Left ventricle myocardium inferior (tissue), 1 donor: ENCODE measurements around the gene MED15. TPM values are rescaled to one million over a fixed set of nuclear protein-coding genes. Genes with fewer than 3 reads are reported as not detected.
A peak's percentile ranks its signal among the peaks of the same experiment; 100 is the strongest.

Experiments used
- DNase-seq: peaks from one replicate; pipeline ENCODE4 v3.0.0-alpha.2; 2020
- H3K27ac ChIP-seq: fragments of 200-600 bp; replicated peaks from 2 replicates; pipeline ENCODE4 v1.8.0; 2021
- H3K27me3 ChIP-seq: fragments of 200-600 bp; 2 replicates; pipeline ENCODE4 v1.8.0; 2021; ENCODE audit warnings: low read depth
- H3K36me3 ChIP-seq: fragments of 200-600 bp; 2 replicates; pipeline ENCODE4 v1.8.0; 2021
- H3K4me1 ChIP-seq: fragments of 200-600 bp; 2 replicates; pipeline ENCODE4 v1.8.0; 2021
- H3K4me3 ChIP-seq: fragments of 200-600 bp; 2 replicates; pipeline ENCODE4 v1.8.0; 2021; ENCODE audit warnings: mild to moderate bottlenecking, moderate library complexity
- H3K9me3 ChIP-seq: fragments of 200-600 bp; replicated peaks from 2 replicates; pipeline ENCODE4 v1.8.0; 2021
- CTCF ChIP-seq: fragments of 200-600 bp; IDR thresholded peaks from 2 replicates; pipeline ENCODE4 v1.8.0; 2021; ENCODE audit warnings: antibody characterized with exemption, mild to moderate bottlenecking, borderline replicate concordance
- intact Hi-C: fragments of 100-400 bp; cut with micrococcal nuclease; formaldehyde crosslinking; loops from one replicate; pipeline ENCODE4 v1.11.0; 2022
- total RNA-seq: library from RNA; stranded (reverse); fragmentation: NEBNext Ultra II Directional; extraction: Animal tissue kit (Norgen Biotek cat#: 25700); gene quantifications from one replicate; pipeline ENCODE4 v1.2.1, GENCODE V29; 2021
- donor health status: DM: no; HTN: yes; CAD: no; lungs with severe emphysema.

MED15 gene
- total RNA-seq, 1 donor from 2014 or later = 40.3 TPM

DNA sequence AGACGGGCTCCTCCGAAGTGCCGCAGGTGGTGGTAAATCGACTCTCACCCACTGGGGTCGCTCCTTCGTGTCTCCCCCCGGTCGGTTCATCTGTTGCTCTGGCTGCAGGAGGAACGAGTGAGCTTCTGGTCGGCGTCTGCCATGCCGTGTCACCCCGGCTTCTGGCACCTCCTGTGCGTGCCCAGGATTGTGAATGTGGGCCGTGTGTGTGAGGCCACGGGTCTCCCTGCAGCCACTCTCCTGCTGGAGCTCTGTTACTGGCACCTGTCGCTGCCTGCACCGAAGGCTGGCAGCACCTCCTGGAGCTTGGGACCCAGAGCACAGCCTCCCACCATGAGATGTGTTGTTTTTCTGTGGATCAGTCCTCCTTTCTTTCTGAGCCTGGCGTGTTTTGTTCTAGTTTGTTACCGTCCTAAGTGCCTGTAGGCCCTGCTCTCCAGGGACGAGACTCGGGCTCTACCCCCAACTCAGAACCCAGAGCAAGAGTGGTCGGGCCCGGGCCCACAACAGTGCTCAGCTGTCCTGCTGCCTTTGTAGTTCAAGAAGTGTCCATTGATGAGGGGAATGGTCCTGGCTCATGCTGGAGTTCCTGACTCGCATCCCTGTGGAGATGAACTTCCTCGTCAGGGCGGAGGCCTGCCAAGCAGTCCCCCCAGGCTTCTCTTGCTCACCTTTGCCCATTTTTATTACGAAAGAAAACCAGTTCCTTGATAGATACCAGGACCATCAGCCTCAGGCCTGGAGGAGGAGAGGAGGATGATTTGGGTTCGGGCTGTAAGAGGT is 66.6 kb downstream of the MED15 start:
- intact Hi-C loops = no loop called here
- DNase-seq = peak; percentile 4
- H3K9me3 ChIP-seq = no peaks in the 10 kb centered on the region
- TF ChIP-seq CTCF = no peak
- peaks cover 74% of the 10 kb centered on the region for H3K36me3 ChIP-seq
- no peaks in the 10 kb centered on the region for H3K27me3 ChIP-seq
- H3K27ac ChIP-seq = no peak overlapping the region
- H3K4me3 ChIP-seq = no peak overlapping the region
- peaks cover 38% of the 10 kb centered on the region for H3K4me1 ChIP-seq

DNA sequence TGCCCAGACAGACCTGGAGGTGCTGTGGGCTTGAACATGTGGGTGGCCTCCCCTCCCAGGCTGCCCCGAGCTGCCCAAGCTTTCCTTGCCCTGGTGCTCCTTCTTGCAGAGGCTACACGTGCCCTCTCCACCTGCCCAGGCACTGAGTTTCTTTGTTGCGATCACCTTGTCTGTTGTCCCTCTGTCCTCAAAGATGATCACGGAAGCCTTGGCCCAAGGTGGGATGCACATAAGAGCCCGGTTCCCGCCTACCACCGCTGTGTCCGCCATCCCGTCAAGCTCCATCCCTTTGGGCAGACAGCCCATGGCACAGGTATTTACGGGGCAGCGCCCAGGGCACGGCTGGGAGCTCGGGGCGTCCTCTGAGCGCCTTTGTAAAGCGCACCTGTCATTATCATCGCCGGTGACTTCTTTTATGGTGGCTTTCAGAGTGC is 67.5 kb downstream of the MED15 start:
- no peak for TF ChIP-seq CTCF
- Histone ChIP-seq H3K36me3 (peaks cover 79% of the 10 kb centered on the region), H3K27ac (no peak overlapping the region), H3K4me3 (no peak overlapping the region), H3K4me1 (peaks cover 36% of the 10 kb centered on the region), H3K9me3 (no peaks in the 10 kb centered on the region), H3K27me3 (no peaks in the 10 kb centered on the region)
- peak; percentile 9 for DNase-seq
- intact Hi-C loops = no loop called here

GRCh38 chr22:20575724-20576444 is 68.5 kb downstream of the MED15 start:
- H3K36me3 ChIP-seq = peaks cover 81% of the 10 kb centered on the region
- H3K9me3 ChIP-seq = no peaks in the 10 kb centered on the region
- H3K27me3 ChIP-seq = no peaks in the 10 kb centered on the region
- H3K27ac ChIP-seq = no peak overlapping the region
- H3K4me3 ChIP-seq = no peak overlapping the region
- no peak for TF ChIP-seq CTCF
- intact Hi-C loops = no loop called here
- H3K4me1 ChIP-seq = peaks cover 36% of the 10 kb centered on the region
- no peak for DNase-seq

GRCh38 chr22:20576445-20576816 is 69.0 kb downstream of the MED15 start:
- DNase-seq = peak; percentile 10
- Histone ChIP-seq H3K36me3 (peaks cover 79% of the 10 kb centered on the region), H3K9me3 (no peaks in the 10 kb centered on the region), H3K27ac (no peak overlapping the region), H3K4me1 (peaks cover 36% of the 10 kb centered on the region), H3K4me3 (no peak overlapping the region), H3K27me3 (no peaks in the 10 kb centered on the region)
- TF ChIP-seq CTCF = no peak
- intact Hi-C loops = no loop called here

GRCh38 chr22:20577045-20577444 is 69.6 kb downstream of the MED15 start:
- no peaks in the 10 kb centered on the region for H3K27me3 ChIP-seq
- peak; percentile 5 for DNase-seq
- H3K4me1 ChIP-seq = peaks cover 33% of the 10 kb centered on the region
- no peak overlapping the region for H3K4me3 ChIP-seq
- intact Hi-C loops = no loop called here
- peak overlapping the region; percentile 6 for H3K27ac ChIP-seq
- H3K36me3 ChIP-seq = peaks cover 76% of the 10 kb centered on the region
- H3K9me3 ChIP-seq = no peaks in the 10 kb centered on the region
- TF ChIP-seq CTCF = no peak
